Stimulated activated CD4-positive, alpha-beta T cell treated with anti-CD3 and anti-CD28 coated beads, Interleukin-4, amount 100 ng/mL, for 48 hours (primary cell): Measurements from ENCODE around the gene ZNF605.
"Not testable (repeated sequence)": the region's sequence is repeated elsewhere in the genome, so short reads cannot be mapped to it uniquely, and the experiment has no call there.

Source experiments
- DNase-seq, 2 donors: peaks; one replicate each; pipeline ENCODE4 v3.0.0-alpha.2; 2020; ENCODE audit warnings: low read depth in 2 of 2

Gene ZNF605

DNA sequence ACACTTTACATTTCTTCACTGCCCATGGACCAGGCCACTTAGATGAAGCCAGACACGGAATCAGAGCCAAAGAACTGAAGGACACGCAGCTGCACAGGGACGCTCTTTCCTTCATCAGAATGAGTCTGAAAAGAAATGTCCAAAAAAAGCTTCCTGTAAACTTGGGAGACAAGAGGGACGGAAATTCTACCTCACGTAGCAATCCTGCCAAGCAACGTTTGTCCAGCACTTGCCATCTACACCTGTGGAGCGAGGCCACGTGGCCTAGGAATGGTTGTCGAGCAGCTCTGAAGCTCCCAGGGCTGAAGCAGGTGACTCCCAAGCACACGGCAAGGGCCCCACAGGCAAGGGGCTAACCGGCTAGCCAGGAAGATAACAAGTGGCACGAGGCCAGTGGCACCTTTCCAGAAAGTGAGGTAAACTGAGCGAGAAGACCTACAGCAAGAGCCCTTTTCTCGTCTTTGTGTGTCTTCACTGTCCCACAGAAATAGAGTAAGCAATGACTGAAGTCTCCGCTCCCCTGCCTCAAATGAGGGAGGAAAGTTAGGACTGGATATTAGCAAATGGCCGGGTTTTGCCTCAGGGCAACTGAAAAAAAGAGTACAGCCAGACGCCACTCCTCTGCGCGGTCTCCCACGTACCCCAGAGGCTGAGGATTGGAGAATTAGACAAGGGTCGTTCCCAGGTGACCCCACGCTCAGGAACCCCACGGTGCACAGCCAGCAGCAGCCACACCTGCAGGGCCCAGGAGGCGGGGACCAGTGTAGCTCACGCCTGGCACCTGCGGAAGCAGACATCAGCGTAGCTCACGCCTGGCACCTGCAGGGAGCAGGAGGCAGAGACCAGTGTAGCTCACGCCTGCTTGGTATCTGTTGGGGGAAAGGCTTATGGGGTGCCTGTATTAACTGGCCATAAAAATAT is 7.7 kb downstream of the ZNF605 start:
- no peak for DNase-seq

DNA sequence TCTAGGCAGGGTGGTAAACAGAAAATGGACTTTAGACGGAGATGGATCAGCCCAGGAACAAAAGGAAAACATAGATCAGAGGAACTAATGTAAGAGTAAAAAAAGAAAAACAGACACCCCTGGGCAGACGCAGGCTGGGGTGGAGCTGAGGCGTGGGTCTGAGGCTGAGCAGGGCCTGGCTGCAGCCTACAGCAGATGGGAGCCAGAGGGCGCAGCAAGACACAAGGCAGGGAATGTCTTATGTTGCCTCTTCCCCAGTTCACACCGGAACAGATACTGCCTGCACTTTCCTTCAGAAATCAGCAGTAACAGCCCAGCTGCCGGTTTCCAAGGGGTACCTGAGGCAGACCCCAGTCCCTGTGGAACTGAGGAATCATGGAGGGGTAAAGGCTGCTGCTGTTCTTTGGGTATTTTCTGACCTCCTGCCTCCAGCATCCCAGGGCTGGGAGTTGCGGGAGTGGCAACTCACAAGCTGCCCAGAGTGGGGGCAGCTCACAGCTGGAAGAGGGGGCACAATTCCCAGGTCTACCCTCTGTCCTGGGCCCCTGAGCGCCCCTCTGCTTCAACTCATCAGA is 9.8 kb downstream of the ZNF605 start:
- DNase-seq: no peak

DNA sequence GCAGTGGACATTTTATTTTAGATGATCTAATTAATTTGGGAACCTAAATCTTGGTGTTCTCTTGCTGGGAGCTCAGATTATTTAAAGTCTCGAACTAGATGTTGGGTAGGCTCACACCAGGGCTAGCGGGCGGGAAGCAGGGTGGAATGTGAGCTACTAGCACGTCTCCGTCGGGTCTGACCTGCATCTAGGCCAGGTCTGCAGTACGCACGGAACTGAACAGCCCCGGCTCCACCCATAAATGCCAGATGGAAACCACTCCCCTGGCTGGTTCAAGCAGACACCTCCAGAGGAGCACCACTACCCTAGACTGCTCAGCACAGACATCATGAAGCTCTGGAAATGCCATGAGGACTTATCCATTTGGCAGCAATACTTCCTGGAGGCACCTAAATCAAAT is 10.3 kb downstream of the ZNF605 start:
- no peak for DNase-seq

GRCh38 chr12:132942611-132943010 is 13.5 kb downstream of the ZNF605 start:
- DNase-seq: no peak

DNA sequence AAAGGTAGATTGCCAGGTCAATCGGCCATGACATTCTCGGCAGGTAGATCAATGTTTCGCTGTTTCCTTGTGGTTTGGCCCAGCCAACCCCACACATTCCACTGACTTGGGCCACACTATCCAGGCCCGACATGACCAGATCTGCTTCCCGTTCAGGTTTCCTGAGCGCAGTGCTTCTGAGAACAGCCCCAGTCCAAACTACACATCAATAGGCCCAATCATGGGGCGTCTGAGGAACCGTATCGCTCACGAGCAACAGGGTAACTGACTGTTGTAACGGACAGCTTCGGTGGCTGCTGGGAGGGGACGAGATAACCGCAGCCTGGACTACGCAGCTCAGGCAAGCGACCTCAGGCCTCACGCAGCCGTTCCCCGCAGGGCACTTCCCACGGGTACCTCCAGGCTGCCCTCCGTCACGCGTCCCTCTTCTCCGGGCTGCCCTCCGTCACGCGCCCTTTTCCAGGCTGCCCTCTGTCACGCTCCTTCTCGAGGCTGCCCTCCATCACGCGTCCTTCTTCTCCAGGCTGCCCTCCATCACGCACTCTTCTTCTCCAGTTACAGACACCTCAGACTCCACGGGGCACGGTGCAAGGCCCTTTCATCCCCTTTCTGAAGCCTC is 14.7 kb downstream of the ZNF605 start:
- no peak for DNase-seq

- DNase-seq: no peak
Measured at GRCh38 chr12:132940071-132940719, 15.9 kb downstream of the ZNF605 start.

DNA sequence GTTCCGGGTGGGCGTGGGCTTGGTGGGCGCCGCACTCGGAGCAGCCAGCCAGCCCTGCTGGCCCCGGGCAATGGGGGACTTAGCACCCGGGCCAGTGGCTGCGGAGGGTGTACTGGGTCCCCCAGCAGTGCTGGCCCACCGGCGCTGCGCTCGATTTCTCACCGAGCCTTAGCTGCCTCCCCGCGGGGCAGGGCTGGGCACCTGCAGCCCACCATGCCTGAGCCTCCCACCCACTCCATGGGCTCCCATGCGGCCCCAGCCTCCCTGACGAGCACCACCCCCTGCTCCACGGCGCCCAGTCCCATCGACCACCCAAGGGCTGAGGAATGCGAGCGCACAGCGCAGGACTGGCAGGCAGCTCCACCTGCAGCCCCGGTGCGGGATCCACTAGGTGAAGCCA is 17.3 kb downstream of the ZNF605 start:
- DNase-seq: not testable (repeated sequence)

DNA sequence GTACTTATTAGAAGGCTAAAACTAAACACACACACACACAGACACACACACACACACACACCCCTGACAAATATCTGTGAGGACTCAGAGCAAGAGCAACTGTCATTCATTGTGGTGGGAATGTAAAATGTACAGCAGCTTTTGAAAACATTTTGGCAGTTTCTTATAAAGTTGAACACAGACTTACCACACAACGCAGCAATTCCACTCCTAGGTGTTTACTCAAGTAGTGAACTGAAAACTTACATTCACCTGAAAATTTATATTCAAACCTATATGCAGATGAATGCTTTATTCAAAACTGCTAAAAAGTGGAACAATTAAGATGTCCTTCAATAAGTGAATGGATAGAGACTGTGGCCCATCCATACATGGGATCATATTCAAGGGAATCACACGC is 18.6 kb downstream of the ZNF605 start:
- DNase-seq: no peak

GRCh38 chr12:132936921-132937320 is 19.2 kb downstream of the ZNF605 start:
- not testable (repeated sequence) for DNase-seq

DNA sequence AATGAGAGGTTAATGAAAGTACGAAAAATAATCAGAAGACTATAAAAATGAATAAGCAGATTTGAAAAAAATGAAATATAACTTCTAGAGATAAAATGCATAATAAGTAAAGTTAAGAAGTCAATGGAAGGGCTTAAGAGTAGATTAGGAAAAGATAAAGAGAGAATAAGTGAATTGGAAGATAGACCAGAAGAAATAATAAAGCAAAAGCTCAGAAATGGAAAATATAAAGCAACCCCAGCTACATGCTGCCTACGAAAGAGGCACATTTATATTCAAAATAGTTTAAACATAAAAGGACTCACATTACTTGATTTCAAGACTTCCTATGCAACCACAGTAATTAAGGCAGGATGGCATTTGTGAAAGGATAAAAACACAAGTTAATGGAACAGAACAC is 19.9 kb downstream of the ZNF605 start:
- no peak for DNase-seq

GRCh38 chr12:132926415-132926833 is 29.7 kb downstream of the ZNF605 start:
- DNase-seq: no peak

DNA sequence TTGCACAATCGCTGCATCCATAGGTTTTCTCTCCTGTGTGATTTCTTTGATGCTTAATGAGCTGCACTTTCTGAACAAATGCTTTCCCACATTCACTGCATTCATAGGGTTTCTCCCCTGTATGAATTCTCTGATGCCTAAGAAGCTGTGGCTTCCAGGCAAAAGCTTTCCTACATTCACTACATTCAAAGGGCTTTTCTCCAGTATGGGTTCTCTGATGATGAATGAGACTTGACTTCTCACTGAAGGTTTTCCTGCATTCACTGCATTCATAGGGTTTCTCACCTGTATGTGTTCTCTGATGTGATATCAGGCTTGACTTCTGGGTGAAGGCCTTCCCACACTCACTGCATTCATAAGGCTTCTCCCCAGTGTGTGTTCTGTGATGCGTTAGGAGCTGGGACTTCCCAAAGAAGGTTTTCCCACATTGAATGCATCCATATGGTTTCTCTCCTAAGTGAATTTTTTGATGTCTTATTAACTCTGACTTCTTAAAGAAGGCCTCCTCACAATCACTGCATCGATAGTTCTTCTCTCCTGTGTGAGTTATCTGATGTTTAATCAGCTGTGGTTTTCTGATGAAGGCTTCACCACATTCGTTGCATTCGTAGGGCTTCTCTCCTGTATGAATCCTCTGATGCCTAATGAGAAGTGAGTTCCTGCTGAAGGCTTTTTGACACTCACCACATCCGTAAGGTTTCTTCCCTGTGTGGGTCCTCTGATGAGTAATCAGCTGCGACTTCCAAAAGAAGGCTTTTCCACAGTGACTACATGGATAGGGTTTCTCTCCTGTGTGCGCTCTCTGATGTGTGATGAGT is 30.3 kb downstream of the ZNF605 start:
- no peak for DNase-seq

- DNase-seq: no peak
Measured at GRCh38 chr12:132924356-132924755, 31.8 kb downstream of the ZNF605 start.

- no peak for DNase-seq
Measured at GRCh38 chr12:132923356-132923909, 32.7 kb downstream of the ZNF605 start.

GRCh38 chr12:132922676-132923075 is 33.4 kb downstream of the ZNF605 start:
- DNase-seq: no peak

GRCh38 chr12:132921685-132922084 is 34.4 kb downstream of the ZNF605 start:
- no peak for DNase-seq

GRCh38 chr12:132918680-132919079 is 37.4 kb downstream of the ZNF605 start:
- no peak for DNase-seq

DNA sequence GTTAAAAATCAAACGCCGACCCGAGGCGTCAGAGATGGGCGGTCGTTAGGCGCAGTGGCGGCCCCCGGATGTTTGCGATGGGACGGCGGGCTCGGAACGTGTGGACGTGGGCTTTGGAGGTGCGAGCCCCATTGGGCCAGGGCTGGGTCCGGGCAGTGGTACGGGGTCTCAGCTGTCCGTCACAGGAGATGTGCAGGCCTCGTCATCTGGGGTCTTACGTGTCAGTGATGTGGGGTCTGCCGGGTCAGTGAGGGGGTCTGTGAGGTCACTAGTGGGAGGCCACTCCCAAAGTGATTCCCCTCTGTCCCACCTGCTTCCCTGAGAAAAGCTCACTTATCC is 47.1 kb downstream of the ZNF605 start:
- DNase-seq: no peak

DNA sequence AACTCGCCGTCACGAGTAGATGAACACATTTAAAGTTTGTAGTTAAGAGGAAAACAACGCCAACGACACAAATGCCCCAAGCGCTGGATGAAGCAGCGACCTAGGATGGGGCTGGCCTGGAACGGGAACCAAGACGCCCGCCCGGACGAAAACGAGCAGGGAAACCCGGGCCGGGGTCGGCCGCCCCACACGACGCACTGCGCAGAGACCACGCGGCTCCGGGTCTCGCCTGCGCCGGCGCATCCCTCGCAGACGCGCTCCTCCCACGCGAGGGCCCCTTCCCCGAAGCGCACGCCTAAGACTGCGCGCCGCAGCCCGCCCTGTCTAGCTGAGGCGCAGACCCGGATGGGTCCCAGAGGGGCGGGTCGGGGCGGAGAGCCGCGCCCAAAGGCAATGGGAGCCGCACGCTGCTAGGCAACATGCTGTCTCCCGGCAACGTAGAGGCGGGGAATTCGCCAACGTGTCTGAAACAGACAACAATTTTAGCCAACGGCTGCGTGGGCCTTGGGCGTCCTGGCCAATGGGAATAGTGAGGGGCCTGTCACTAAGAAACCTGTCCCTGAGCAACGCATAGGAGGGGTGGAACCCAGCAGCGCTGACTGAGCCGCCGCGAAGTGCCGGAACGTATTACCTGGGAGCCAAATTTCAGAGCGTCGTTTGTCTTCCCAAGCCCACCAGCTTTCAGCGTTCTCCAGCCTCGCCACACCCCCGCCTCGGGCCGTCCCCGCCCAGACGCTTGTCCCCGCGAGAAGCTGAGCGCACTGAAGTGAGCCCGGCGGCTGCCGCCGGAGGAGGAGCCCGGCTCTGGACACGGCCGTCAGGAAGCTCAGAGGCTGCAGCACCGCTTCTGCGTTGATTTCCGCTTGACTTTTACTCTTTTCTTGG is 47.7 kb downstream of the ZNF605 start:
- peak; percentile 93 to 96 for DNase-seq

- not testable (repeated sequence) for DNase-seq
Measured at GRCh38 chr12:132907789-132908144, 48.3 kb downstream of the ZNF605 start.
